GM19455 (cell line): ENCODE measurements around the gene NYAP2.

Source experiments
- ATAC-seq: cut with Tn5 transposase; IDR thresholded peaks from one replicate; pipeline ENCODE4 v1.9.1; 2021; ENCODE audit not compliant: unreplicated experiment

The NYAP2 gene

GRCh38 chr2:225425284-225425683 is 25.8 kb downstream of the NYAP2 start:
- ATAC-seq: no peak

GRCh38 chr2:225428360-225428759 is 28.9 kb downstream of the NYAP2 start:
- ATAC-seq: no peak

- no peak for ATAC-seq
Observed at GRCh38 chr2:225429717-225430116, 30.2 kb downstream of the NYAP2 start.

DNA sequence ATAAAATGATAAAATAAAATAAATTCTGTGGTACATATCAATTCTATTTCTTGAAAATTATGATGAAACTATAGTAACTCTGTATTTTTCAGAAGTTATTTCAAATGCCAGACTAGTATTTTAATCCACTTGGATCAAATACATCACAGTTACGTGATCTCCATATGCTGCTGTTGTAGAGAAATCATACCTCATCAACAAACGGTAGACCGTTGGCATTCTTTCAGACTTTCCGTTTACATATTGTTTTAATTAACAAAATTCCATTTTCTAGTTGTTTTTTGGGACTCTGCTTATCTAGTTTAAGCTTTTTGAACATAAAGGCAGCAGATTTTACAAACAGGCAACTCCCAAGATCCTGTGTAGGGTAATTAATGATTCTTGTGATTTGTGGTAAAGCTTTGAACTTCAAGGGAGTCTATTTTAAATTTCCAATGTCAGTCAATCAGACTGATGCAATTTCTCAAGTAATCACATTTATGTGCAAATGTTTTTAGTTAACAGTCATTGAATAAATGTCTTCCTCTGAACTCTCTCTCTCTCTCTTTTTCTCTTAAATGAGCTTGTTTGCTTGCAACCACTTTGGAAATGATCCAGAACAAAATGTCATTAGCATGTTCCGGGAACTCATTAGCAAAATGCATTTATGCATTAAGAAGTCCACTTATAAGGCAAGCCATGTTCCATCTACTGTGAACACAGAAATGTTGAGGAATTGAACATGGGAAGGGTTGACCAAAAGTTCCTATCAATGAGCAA is 31.8 kb downstream of the NYAP2 start:
- ATAC-seq: no peak

GRCh38 chr2:225434014-225434413 is 34.5 kb downstream of the NYAP2 start:
- ATAC-seq: no peak

- ATAC-seq: no peak
Observed at GRCh38 chr2:225437319-225437718, 37.8 kb downstream of the NYAP2 start.

- no peak for ATAC-seq
Observed at GRCh38 chr2:225438248-225438647, 38.7 kb downstream of the NYAP2 start.

GRCh38 chr2:225452677-225453076 is 53.2 kb downstream of the NYAP2 start:
- no peak for ATAC-seq

DNA sequence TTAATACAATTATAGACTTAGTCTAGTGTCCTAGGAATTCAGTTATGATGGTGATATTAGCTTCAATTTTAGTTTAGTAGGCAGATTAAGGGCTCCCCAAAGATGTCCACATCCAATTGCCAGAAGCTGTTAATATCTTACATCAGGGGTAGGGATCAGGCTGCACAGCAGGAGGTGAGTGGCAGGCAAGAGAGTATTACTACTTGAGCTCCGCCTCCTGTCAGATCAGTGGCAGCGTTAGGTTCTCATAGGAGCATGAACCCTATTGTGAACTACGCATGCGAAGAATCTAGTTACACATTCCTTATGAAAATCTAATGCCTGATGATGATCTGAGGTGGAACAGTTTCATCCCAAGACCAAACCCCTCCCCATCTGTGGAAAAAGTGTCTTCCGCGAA is 54.9 kb downstream of the NYAP2 start:
- ATAC-seq: no peak

DNA sequence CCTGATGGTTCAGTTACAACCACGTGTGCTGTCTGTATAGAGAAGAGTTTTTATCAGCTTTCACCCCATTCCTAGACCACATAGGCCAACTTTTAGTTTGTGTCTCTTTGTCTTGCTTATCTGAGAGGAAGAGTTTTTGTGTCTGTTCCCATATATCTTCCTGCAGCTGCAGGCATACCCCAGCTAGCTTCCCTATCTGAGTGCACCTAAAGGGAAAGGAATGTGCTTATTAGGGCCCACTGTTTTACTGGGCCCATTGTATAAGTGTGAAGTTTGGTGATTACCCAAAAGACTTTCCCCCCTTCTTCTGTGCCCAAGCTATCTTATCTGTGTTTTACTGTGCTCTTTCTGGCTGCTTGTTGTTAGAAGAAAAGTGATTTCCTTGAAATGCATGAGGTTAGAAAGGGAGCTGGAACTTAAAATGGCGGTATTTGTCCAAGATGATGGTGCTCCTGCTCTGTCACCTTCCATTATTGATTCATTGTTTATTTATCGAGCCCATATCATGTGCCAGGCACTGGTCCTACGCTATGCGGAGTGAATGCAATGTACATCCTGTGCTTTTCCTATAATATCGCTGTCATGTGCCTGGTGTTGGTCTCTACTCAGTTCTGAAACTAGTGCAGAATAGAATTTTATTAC is 57.2 kb downstream of the NYAP2 start:
- ATAC-seq: no peak

- ATAC-seq: no peak
Observed at GRCh38 chr2:225457482-225457881, 58.0 kb downstream of the NYAP2 start.

GRCh38 chr2:225458431-225459117 is 59.1 kb downstream of the NYAP2 start:
- no peak for ATAC-seq

DNA sequence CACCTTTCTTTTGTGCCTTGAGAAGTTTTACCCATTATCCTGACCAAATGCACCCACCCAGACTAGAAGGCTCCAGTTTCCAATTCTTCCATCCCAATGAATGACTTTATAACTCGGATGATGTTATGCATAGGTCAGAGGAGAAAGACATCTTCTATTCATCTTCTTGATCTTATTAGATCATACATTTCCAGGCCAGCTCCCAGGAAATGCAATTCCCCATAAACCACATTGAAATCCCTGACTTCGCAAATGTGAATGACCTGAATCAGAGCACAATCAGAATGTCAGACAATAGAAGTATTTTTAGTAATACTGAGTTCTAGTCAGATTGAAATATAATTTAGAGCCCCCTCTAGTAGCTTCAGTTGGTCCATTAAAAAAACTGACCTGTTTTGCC is 62.9 kb downstream of the NYAP2 start:
- no peak for ATAC-seq

DNA sequence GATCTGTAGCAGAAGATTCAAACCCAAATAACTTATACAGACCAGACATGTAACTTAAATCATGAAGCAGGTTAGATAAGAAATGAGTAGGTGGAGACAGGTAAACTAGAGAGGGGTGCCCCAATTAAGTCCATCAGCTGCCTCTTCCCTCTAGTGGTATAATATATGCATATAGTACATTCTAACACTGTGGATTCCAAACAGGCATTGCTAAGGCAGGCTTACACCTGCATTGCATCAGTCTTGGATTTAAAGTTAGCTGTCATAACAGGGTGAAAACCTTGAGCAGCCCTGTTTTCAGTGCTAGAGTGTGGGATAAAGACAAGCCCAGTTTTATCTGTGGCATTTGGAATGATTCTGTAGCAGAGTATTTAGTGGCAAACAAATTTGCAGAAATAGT is 63.4 kb downstream of the NYAP2 start:
- ATAC-seq: no peak

GRCh38 chr2:225463449-225463848 is 63.9 kb downstream of the NYAP2 start:
- ATAC-seq: no peak

DNA sequence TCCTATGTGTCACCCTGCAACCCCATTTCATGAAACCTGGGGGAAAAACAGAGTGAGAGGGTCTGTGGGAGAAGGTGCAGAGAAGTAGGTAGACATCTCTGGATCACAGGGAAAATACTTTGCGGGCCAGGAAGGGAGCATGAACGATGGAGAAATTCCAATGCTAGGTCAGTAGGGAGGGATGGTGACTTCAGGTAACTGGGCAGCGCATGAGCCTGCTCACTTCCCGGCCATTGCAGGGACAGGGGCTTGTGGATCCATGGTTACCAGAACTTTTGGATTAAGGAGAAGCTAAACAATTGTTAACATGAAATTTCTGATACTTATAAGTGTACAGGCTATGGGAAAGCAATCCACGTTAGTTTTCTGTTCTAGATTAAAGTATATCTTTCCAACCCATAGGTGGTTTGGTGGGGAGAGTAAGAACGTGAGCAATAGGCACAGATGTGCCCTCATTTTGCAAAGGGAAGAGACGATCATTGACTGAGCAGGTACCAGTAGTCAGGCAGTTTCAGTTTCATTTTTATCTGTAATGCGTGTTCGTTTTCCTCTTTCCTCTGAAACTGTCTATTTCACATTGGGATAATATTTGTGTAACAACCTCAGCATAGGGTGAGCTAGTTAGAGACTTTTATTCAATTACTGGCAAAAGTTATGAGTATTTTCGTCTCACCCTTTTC is 65.0 kb downstream of the NYAP2 start:
- no peak for ATAC-seq

DNA sequence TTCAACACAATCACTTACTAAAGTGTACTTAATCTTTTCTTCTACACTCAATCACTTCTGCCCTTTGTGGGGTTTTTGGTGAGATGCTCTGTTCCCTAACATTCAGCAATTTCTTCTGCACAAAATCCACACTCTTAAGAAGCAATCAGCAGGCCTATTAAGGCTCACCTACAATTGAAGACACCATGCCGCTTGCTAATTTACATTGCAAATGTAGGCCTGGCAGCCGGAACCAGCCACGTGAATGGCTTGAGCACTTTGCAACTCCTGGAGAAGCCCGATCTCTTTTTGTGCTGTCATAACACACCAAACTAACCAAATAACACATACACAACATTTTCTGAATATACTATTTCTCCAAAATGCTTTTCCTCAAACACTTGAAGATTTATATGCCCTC is 66.3 kb downstream of the NYAP2 start:
- no peak for ATAC-seq

GRCh38 chr2:225466891-225467604 is 67.5 kb downstream of the NYAP2 start:
- no peak for ATAC-seq

DNA sequence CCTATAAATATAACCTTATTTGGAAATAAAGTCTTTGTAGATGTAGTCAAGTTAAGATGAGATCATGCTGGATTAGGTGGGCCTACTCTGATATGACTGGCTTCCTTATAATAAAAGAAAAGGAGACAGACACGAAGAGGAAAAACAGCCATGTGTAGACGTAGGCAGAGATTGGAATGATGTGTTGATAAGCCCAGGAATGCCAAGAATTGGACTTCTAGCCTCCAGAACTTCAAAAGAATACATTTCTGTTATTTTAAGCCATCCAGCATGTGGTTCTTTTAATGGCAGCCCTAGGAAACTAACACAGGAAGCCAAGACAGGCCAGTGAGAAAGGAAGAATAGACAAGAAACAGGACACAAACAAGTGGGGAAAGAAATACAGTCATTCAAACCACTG is 68.6 kb downstream of the NYAP2 start:
- no peak for ATAC-seq

- no peak for ATAC-seq
Observed at GRCh38 chr2:225471039-225471438, 71.5 kb downstream of the NYAP2 start.

- no peak for ATAC-seq
Observed at GRCh38 chr2:225471482-225471881, 72.0 kb downstream of the NYAP2 start.
